Raji (cell line): Measurements from ENCODE around the gene ZNF30.

Experiments
- POLR2A ChIP-seq: IDR thresholded peaks from 2 replicates; pipeline ENCODE4 v1.6.1; 2011; ENCODE audit warnings: low read depth, low read length, control low read depth; ENCODE audit not compliant: insufficient read depth

ZNF30 gene

GRCh38 chr19:34926685-34927375 is at the start of gene ZNF30:
Gene ZNF30 (plus strand): TSS chr19:34926903. CDS start chr19:34929948, 3,045 bp downstream.
- TF ChIP-seq POLR2A = no peak

GRCh38 chr19:34879563-34879962 is 47.1 kb upstream of the ZNF30 start:
- TF ChIP-seq POLR2A = no peak

DNA sequence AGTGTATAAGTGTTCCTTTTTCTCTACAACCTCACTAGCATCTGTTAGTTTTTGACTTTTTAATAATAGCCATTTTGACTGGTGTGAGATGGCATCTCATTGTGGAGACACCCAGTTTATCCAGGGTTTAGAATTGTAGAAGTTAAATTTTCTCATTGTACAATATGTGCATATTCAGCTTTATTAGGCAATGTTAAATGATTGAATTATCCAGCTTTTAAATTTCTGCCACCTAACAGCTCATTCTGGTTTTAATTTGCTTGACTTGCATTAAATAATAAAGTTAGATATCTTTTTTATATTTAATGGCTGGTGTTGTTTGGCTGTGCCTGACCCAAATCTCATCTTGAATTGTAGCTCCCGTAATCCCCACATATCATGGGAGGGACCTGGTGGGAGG is 46.7 kb upstream of the ZNF30 start:
- no peak for TF ChIP-seq POLR2A

DNA sequence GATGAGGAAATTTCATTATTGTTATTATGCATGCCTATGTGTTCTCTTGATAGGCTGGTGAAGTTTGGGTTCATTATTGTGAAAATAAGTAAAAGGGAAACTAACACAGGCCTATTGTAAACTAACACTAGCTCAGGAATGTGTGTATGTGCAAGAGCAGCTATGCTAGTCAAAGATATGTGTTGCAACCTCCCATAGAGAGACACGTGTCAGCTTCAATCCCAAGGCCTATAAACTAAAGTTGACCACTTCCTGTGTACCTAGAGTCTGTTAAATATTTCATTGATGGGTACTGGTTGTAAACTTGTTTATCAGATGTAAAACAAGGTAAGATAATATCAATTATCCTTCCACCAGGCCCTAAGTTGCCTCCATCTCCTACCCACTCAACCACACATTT is 44.7 kb upstream of the ZNF30 start:
- no peak for TF ChIP-seq POLR2A

GRCh38 chr19:34888091-34888490 is 38.6 kb upstream of the ZNF30 start:
- no peak for TF ChIP-seq POLR2A

GRCh38 chr19:34900245-34900644 is 26.5 kb upstream of the ZNF30 start:
- TF ChIP-seq POLR2A = no peak

- no peak for TF ChIP-seq POLR2A
Measured at GRCh38 chr19:34904664-34905527, 21.8 kb upstream of the ZNF30 start.

DNA sequence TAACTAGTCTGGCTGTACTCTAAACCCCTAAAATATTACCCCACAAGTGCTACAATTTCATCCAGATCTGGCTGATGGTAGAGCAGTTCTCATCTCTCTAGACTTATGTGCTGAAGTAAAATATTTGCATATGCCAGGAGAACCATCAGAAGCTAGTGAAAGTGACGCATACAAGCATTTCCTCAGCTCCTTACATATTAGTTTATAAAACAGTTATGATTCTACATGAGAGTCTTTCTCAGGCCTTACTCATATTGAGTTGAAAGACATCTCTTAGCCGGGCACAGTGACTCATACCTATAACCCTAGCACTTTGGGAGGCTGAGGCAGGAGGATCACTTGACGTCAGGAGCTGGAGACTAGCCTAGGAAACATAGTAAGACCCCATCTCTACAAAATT is 15.9 kb upstream of the ZNF30 start:
- TF ChIP-seq POLR2A = no peak

- no peak for TF ChIP-seq POLR2A
Measured at GRCh38 chr19:34918190-34918589, 8.5 kb upstream of the ZNF30 start.

DNA sequence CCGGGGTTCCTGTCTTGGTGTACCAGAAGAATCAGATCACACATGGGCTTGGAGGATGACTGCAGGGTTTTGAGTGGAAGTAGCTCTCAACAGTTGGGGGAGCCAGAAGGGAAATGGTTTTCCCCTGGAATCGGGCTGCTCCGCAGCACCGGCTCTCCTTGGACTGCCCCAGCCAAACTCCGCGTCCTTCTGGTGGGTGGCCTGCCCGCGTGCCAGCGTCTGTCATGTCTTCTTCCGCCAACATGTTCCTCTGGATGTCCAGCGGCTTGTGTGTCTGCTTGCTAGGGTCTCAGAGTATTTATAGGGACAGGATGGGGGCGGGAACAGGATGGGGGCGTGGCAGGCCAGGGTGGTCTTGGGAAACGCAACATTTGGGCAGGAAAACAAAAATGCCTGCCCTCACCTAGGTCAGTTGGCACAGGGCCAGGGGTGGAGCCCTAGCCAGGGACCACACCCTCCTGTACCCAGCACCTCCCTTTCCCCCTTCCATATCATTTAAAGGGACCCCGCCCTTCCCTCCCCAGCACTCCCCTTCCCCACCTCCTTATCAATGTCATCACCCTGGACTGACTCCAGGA is 1.3 kb upstream of the ZNF30 start:
- TF ChIP-seq POLR2A = no peak

DNA sequence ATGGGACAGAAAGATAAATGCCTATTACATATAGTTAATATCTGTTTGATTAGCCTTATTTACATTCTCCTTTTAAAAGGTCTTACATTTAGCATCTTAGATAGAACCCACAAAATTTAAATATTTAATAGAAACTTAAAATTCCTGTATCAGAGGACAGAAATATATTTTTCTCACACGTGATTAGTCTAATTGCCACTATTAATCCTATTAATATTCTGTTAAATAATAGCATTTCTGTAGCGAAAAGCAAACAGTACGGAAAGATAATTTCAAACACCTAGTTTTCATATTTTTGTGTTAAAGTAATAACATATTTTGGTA is 380 bp upstream of the ZNF30 start:
- no peak for TF ChIP-seq POLR2A

DNA sequence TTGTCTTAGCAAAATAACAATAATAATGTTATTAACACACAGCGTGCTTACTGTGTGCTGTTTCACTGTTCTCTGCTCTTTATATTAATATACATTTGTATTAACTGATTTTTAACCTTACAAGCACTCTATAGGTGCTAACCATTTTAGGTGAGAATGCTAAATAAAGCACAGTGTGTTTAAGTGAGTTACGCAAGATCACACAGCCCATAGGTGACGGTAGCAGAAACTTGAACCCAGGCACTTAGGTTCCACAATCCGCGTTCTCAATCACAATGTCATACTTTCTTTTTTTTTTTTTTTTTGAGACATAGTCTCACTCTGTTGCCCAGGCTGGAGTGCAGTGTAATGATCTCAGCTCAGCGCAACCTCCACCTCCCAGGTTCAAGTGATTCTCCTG is 5.8 kb downstream of the ZNF30 start:
- no peak for TF ChIP-seq POLR2A

DNA sequence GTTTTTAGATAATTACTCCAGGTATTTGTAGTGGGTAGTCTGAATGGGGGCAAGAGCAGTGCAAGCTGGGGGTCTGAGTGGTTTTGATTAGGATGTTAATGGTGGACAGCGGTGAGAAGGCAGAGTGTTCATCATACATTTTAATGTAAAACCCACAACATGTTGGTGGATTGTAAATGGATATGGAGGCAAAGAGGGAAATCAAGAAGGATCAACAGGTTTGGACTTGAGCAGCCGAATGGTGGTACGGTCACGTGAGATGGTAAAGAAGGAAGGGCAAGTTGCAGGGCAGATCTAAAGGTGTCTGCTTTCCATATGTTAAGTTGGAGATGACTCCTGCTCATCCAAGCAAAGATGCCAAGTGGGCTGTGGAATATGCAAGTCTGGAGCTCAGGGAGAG is 9.5 kb downstream of the ZNF30 start:
- TF ChIP-seq POLR2A = no peak

DNA sequence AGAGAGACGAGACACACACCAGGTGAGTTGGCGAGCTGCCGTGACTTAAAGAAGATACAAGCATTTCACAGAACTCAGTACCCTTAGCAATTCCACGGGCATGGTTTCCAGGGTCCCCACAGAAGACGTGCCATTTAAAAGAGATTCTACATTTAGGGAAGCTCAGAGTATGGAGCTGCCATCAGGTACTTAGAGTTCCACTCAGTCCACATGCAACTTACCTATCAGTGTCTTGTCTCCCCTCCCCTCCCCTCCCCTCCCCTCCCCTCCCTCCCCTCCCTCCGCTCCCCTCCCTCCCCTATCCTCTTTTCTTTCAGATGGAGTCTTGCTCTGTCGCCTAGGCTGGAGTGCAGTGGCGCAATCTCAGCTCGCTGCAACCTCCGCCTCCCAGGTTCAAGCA is 12.2 kb downstream of the ZNF30 start:
- no peak for TF ChIP-seq POLR2A

- no peak for TF ChIP-seq POLR2A
Measured at GRCh38 chr19:34943861-34944573, 17.3 kb downstream of the ZNF30 start.
